GM18520 (cell line): ENCODE data around the gene MXI1.

Experiments
- ATAC-seq: cut with Tn5 transposase; IDR thresholded peaks from one replicate; pipeline ENCODE4 v1.9.1; 2021; ENCODE audit not compliant: unreplicated experiment

Gene MXI1

DNA sequence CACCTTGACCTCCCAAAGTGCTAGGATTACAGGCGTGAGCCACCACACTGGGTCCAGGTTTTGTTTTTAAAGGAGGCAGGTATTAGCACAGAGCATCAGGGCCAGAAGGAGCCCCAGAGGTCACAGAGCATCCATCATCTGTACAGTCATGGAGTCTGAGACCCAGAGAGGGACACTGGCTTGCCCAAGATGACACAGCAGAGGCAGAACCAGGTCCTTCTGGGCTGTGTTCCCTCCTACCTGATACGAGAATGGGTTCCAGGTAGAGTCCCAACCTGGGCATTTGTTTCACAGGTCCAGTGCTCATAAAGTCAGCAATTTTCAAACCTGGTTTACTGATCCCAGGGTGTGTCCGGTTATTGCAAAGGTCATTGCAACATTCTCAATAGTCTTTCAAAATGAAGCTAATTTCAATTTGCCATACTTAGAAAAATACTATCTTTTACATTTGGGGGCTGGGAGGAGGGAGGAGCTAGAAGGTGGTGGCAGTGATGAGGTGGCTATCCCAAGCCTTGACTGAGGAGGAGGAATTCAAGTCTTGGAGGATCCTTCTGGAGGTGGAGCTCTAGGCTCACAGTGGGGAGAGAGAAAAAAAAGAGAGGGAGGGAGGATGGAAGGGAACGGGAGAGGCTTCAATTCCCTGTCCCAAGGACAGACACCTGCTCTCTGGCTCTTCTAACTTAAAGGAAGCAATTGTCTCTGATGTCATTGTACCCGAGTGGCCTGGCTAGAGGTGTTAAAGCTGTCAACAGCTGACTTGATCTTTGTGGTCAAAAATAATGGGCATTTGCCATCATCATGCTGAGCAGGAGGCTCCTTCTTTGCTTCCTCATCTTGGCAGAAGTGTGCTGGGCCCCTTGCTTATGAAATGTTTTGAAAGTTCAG, 8.1 kb downstream of the MXI1 start:
- ATAC-seq: no peak

DNA sequence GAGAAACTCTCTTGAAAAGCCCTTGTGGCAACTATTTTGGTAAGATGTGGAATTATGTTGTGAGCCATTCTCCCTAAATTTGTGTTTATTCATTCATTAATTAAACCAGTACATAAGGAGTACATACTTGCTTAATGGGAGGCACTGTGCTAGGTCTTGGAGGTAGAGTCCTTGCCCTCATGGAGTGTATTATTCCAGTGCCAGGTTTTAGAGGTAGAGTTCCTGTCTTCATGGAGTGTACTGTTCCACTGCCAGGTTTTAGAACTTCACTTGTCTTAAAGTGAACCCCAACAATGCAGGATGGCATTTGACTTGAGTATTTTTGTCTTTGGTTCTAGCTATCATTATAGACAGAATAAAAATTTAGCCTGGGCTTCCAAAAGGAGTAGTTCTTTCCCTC, 8.8 kb downstream of the MXI1 start:
- ATAC-seq: no peak

DNA sequence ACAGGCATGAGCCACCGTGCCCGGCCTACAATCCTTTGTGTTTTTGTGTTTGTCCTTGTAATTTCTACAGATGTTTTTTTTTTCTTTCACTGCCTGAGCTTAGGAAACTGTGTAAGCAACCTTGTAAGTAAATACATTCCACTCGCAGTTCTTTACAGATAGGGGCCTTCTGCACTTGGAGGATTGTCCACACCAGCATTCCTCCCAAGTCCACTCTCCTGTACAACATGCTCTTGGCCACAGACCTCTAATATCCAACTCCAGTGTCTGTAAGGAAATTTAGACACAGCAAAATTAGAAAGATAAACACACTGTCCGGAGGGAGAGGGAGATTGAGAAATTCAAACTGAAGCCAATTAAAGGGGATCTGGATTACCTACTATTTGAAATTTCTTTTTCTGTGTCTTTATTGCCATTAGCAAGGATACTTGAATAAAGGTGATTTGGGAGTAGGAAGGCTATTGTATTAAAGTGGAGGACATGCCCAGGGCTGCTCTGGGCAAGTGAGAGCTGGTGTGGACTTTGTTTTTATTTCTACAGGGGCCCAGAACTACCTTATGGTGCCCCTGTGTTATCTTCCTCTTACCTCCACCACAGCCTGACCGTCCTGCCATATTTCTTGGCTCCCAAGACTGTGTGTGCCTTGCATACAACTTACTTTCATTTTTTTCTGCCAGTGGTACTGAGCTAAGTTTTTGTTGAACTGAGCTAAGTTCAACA, 9.7 kb downstream of the MXI1 start:
- ATAC-seq: no peak

DNA sequence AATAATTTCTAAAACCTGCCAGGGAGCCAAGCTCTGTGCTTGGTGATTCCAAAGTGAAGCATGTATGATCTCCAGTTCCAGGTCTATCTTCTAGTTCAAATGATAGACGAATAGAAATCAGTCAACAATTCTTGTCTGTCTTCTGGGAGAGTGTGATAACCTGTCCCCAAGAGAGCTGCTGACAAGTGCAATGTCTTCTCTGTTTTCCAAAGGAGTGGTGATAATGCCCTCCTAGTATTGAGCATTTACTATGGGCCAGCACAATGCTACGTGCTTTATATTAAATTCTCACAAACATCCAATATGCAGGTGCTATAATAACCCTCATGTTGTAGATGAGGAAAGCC, 10.2 kb downstream of the MXI1 start:
- no peak for ATAC-seq

DNA sequence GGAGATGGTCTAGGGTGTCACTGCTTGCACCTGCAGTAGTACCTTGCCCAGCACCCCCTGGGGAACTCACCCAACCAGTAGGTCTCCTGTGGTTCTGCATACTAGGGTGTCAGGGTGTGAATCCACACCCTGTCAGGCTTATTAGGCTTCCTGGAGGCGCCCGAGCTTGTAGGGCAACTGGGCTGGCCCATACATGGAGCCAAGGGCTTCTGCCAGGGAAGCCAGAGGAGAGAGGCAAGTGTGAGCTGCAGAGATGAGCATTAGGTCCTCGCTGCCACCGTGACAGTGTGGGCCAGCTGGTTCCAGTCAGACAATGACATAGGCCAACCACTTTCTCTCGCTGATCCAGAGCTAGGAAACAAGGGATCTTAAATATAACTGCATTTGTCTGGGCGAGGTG, 11.2 kb downstream of the MXI1 start:
- no peak for ATAC-seq

DNA sequence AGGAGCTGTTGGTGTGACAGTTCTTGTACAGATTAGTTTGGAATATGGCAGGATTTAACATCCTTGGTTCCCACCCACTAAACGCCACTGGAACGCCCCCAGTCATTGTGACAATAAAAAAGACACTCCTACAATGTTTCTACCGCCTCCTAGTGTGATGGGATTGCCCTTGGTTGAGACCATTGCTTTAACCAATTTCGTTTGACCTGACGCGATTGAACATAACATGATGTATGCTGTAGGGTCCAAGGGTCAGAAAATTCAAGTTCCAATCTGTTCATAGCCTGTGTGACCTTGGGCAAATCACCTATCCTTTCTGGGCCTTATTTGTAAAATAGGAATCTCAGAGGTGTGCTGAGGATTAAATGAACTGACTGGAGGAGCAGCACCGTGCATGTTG, 12.5 kb downstream of the MXI1 start:
- ATAC-seq: no peak

DNA sequence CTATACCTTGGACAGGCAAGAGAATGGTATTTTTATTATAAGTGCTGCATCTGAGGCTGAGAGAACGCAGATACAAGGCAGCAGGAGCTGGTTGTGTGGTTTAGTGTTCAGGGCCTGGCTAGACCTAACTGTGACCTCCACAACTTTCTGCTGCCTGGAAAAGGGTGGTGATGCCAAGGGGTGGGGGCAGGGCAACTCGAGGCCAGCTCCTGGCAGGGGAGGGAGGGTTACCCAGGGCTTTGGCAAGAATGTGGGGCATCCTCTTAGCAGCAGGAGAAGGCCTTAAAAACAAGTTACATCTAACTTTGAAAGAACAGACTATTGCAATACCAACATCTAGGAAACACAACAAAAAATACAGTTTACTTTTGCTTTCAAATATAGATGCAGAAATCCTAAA, 13.0 kb downstream of the MXI1 start:
- no peak for ATAC-seq

DNA sequence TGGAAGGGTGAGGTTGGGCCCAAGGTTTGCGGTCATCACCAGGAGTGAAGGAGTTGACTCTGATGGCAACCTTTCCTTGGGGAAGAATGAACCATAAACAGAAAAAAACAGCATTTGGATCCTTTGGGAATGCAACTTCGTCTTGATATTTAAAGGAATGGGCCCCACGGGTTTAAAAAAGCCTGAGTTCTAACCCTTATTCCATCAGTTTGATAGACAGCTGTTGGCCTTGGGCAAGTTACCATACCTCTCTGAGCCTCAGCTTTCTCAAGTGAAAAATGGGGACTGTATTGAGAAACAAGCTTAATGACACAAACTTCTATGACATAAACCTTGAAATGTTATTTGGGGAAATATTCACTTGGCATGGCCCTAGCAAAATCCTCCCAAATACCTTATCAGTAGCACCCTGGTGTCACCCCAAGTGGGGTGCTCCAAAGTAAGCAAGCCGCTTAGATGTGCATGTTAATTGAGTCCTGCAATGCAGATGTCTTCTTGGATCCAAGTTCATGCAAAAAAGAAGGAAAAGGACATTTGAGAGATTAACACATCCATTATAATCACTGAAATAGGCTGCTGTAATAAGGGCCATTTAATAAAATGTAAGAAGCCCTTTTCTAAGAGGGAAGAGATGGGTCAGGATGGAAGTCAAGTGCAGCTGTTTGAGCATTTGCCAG, 13.8 kb downstream of the MXI1 start:
- no peak for ATAC-seq

DNA sequence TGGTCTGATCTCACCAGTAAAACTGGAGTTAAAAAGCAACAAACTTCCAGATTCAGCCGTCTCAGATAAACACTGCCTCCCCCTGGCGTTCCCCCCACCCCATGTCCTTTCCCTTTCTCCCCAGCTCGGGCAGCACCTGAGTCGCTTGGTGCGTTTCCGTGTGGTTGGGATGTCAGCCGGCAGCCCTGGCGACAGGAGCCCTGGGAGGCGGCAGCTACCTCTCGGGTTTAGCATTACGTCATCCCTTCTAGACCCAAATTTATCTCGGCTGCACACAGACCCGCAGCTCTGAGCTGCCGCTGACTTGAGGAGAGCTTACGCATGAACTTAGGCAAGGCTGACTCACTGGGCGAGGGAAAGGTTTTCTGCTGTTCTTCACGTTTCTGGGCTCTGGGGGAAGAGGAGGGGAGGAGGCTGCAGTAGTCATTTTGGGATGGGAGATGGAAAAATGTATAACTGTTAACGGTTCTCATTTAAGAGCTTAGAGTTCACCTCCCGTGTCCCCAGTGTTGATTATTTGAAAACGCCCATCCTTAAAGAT, 14.4 kb downstream of the MXI1 start:
- ATAC-seq: peak; percentile 40

DNA sequence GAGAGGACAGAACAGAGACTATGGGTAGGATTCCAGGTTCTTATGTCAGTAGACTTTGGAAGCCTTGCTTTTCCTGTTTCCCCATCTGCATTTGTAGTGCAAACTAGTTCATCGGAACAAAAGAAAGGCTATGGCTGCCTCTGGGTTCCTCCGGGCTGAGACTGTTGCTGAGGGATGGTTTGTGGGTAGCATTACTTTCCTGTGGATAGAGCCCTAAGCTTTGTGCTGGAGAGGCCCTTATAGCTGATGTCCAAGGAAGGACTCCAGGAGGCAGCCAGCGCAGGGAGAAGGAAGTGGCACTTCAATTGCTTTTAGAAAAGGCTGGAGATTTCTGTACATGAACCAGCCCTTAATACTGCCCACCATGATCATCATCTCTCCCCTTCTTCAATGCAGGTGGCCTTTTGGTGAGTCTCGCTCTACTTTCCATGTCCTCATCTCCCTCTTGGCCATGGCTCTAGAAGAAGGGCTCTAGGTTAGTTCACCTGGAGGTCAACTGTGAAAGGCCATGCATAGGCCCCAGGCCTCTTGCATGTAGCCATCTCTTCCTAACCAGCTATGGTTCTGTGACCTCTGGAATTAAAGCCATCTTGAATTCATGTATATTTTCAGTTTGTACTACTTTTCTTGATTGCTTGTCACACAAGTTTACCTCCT, 15.4 kb downstream of the MXI1 start:
- ATAC-seq: no peak

DNA sequence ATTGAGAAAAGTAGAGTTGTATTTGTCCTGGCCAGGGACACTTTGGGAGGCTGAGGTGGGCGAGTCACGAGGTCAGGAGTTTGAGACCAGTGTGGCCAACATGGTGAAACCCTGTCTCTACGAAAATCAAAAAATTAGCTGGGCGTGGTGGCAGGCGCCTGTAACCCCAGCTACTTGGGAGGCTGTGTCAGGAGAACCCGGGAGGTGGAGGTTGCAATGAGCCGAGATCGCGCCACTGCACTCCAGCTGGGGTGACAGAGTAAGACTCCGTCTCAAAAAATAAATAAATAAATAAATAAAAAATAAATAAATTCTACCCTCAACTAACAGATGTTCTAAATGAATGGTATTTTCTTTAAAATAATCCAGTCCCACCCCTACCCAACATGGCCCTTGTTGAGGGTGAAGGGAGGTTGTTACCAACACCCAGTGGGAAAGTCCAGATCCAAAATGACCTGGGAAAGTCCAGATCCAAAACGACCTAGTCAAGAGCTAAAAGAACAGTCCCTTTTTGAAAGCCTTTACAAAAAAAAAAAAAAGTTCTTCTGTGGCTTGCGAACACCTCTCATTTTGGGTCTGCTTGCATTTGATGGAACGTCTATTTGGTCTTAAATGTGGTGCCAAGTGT, 16.0 kb downstream of the MXI1 start:
- no peak for ATAC-seq

DNA sequence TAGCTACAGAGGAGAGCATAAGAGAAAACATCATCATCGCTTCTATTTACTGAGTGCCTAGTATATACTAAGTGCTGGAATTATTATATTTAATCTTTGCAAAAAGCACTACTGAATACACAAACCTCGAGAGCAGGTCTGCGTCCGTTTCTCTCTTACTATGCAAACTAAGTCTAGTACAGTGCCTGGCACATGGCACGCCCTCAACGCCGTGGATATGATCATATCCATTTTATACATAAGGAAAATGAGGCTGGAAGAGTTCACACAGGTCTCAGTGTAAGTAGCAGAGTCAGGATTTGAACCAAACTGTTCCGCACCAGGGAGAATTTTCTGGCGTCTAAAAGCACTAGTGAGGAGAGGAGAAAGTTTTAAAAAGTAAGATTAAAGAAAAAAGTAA, 17.6 kb downstream of the MXI1 start:
- no peak for ATAC-seq

DNA sequence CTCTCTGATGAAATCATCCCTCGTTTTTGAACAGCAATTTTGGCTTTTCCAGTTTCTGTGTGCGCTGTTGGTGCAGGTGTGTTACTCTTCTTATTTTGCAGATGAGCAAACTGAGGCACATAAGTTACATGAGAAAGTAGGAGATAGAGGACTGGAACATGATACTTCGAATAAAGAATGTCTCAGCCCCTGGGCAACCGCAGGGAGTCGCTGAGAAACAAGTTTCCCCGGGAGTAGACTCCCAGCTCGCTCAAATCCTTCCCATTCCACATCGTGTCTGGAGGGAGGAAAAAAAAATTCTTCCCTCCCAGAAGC, 18.0 kb downstream of the MXI1 start:
- no peak for ATAC-seq

DNA sequence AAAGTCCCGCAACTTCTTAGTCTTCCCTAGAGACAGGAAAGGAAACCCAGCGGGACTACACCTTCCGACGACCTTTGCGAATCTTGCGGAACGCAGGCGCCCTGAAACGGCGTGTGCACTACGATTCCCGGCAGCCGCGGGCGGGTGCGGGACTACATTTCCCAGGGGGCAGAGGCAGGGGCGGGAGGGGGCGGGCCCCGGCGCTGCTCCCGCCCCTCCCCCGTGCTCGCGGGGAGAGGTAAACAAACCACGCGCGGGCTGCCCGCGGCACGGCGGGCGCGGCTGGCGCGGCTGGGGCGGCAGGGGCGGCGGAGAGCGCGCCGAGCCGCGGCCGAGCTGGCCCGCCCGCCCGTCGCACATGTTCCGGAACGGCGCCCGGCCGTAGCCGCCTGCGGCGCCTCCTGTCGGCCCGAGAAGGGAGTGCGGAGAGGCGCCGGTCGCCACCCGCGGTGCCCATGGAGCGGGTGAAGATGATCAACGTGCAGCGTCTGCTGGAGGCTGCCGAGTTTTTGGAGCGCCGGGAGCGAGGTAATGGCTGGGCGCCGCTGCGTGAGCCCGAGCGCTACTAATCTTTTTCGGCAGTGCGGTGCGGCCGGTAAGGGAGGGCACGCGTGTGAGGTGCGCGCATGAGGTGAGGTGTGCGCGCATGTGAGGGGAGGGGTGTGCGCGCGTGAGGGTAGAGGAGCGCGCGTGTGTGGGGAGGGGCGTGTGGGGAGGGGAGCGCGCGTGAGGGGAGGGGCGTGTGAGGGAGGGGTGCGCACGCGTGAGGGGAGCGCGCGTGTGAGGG, 18.5 kb downstream of the MXI1 start:
- peak; percentile 63 for ATAC-seq

DNA sequence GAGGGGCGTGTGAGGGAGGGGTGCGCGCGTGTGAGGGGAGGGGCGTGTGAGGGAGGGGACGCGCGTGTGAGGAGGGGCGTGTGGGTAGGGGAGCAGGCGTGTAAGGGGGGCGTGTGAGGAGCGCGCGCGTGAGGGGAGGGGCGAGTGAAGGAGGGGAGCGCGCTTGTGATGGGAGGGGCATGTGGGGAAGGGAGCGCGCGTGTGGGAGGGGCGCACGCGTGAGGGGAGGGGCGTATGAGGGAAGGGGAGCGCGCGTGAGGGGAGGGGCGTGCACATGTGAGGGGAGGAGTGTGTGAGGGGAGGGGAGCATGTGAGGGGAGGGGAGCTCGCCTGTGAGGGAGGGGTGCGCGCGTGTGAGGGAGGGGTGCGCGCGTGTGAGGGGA, 19.1 kb downstream of the MXI1 start:
- no peak for ATAC-seq

DNA sequence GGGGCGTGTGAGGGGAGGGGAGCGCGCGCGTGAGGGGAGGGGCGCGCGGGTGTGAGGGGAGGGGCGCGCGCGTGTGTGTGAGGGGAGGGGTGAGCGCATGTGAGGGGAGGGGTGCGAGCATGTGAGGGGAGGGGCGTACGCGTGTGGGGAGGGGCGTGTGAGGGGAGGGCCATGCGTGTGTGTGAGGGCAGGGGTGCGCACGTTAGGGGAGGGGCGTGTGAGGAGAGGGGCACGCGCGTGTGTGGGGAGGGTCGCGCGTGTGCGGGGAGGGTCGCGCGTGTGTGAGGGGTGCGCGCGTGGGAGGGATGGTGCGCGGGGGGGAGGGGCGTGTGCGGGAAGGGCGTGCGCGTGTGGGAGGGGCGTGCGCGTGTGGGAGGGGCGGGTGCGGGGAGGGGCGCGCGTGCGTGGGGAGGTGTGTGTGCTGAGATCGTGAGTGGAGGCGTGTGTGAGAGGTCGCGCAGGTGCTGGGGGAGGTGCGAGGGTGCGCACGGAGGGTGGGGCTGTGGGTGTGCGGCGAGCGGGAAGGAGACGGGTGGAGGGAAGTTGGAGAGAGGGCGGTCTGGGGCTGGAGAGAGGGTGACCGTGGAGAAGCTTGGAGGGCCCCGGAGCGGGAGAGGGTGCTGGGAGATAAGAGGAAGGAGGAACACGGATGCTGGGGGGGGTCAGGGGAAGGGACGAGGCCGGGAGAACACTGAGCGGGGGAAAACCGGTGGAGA, 19.7 kb downstream of the MXI1 start:
- no peak for ATAC-seq

DNA sequence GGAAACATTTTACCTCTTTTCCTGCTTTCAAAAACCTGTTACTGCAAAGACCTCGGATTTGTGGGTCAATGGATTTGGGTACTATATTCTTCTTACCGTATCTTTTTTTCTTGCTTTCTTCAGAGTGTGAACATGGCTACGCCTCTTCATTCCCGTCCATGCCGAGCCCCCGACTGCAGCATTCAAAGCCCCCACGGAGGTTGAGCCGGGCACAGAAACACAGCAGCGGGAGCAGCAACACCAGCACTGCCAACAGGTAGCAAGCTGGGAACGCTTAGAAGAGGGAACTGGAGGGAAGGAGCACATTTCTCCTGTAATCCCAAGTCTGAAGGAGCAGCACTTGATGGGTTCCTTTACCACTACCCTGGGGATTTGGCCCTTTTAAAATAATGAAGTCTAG, 20.7 kb downstream of the MXI1 start:
- no peak for ATAC-seq

DNA sequence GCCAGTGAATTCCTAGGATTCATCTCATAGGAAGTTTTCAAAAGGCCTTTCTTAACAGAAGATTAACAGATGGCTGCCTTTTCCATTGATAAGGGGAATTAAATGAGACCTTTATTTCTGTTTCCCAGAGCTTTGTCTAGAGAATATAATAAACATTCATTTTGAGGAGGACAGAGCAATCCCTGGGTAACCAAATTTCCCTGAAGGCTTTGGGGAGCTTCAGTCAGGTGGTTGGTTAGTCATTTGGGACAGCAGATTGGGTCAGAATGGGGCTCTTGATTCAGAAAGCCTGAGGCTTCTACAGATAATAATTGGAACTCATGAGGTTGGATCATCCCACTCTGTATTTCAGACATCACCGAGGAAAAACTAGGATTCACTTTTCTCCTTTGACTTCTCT, 21.8 kb downstream of the MXI1 start:
- no peak for ATAC-seq

DNA sequence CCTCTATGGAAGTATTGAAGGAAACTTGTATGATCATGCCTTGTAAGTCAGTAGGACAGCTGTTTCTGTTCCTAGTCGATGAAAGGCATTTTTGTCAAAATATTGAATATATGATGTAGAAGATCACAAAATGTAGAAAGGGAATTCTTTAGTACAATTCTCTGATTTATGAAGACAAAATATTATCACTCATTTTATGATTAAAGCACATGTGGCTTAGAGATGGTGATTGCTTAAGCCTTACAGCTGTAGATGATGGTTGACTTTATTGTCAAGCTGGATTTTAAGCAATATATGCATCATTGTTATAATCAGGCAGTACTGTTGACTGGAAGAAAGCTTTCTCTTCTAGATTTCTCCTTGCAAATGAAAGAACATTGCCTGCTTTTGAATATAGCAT, 26.4 kb downstream of the MXI1 start:
- no peak for ATAC-seq
